ENCODE measurements around the gene P2RY2.

DNA sequence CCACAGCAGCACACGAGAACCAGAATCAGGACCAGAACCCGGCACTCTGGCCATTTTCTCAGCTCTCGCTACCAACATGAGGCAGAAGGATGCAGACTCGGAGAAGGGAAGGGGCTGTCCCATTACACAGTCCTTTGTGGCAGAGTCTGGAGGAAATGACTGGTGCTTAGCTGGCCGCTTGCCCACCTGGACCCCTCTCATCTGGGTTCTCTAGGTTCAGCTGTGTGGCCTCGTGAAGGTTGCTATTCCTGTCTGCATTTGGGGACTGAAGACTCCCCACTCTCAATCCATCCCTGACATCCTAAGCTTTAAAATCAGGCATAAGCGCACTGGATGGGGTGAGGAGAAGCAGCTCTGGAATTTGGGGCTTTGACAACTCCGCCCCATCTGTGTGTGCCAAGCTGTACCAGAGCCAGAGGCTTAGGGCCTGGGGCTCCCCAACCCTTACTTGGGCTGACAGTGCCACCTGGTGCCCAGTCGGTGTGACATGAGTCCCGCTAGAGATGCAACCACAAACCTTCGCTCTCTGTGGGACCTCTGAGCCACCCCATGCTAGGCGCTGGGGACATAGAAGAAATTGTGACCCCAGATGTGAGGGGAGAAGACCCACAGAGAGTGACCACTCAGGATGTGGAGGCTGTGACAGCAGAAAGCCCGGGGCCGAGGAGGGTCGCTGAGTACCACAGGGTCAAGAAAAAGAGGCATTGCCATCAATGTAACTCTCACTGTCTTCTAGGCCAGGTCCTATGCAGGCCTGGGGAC lies 40.1 kb upstream of the P2RY2 start:
- no peak for TF ChIP-seq SUZ12 (IDR thresholded peaks at IDR 0.05; ENCODE audit: extremely low read depth, insufficient read depth, insufficient read length)
- no peak for TF ChIP-seq ZNF274 (IDR thresholded peaks at IDR 0.05; ENCODE audit: low read depth, low read length)
